WTC11 (cell line): ENCODE measurements around the gene FAM135A. TPM values are rescaled to one million over a fixed set of nuclear protein-coding genes. Genes with fewer than 3 reads are reported as not detected.

Experiments used
- ATAC-seq: fragments of 200-7000 bp; cut with Tn5 transposase; 2 replicates; pipeline ENCODE4 v1.10.0; 2021; ENCODE audit warnings: mild to moderate bottlenecking, moderate library complexity
- CTCF ChIA-PET: fragments of 300-600 bp; sonication (Branson Sonifier 250); formaldehyde crosslinking; loops from one replicate; lab custom pipeline; 2021; ENCODE audit warnings: antibody characterized with exemption; lab: Charles Lee
- POLR2A ChIA-PET: fragments of 350-600 bp; sonication (Branson Sonifier 250); formaldehyde crosslinking; loops from one replicate; lab custom pipeline; 2021; ENCODE audit warnings: antibody characterized with exemption; lab: Charles Lee
- DNase-seq: peaks from one replicate; pipeline ENCODE4 v3.0.0; 2021; ENCODE audit warnings: low spot score
- H3K27ac Mint-ChIP-seq: 2 replicates; pipeline ENCODE4 v1.8.0; 2021; ENCODE audit warnings: mixed read lengths
- H3K27me3 Mint-ChIP-seq: 2 replicates; pipeline ENCODE4 v1.8.0; 2021; ENCODE audit warnings: low read depth, mild to moderate bottlenecking, moderate library complexity, mixed read lengths
- H3K36me3 Mint-ChIP-seq: 2 replicates; pipeline ENCODE4 v1.8.0; 2021; ENCODE audit warnings: mixed read lengths
- H3K4me1 Mint-ChIP-seq: 2 replicates; pipeline ENCODE4 v1.8.0; 2022; ENCODE audit warnings: mixed read lengths
- H3K4me3 Mint-ChIP-seq: 2 replicates; pipeline ENCODE4 v1.8.0; 2021; ENCODE audit warnings: mild to moderate bottlenecking, moderate library complexity, mixed read lengths
- H3K9me3 Mint-ChIP-seq: 2 replicates; pipeline ENCODE4 v1.8.0; 2021; ENCODE audit warnings: mixed read lengths
- ESRRA ChIP-seq: sonication (generic); formaldehyde crosslinking; IDR thresholded peaks from 2 replicates; pipeline ENCODE4 v1.8.1; 2022; ENCODE audit warnings: mild to moderate bottlenecking, missing genetic modification reagents, borderline replicate concordance
- FOXJ3 ChIP-seq: sonication (generic); formaldehyde crosslinking; IDR thresholded peaks from 2 replicates; pipeline ENCODE4 v1.9.0; 2021; ENCODE audit warnings: missing genetic modification reagents, mild to moderate bottlenecking, borderline replicate concordance
- FOXP1 ChIP-seq: sonication (generic); formaldehyde crosslinking; IDR thresholded peaks from 2 replicates; pipeline ENCODE4 v1.8.0; 2022; ENCODE audit warnings: missing genetic modification reagents, mild to moderate bottlenecking, moderate library complexity, borderline replicate concordance
- GABPB1 ChIP-seq: sonication (generic); formaldehyde crosslinking; IDR thresholded peaks from 2 replicates; pipeline ENCODE4 v1.8.1; 2023; ENCODE audit warnings: mild to moderate bottlenecking, missing genetic modification reagents
- GRHL2 ChIP-seq: fragments of 250-450 bp; sonication (Bioruptor Pico); IDR thresholded peaks from 2 replicates; pipeline ENCODE4 v1.8.0; 2022; ENCODE audit warnings: mild to moderate bottlenecking, moderate library complexity; ENCODE audit not compliant: insufficient replicate concordance, severe bottlenecking
- GTF2I ChIP-seq: fragments of 250-450 bp; sonication (Bioruptor Pico); conservative IDR thresholded peaks from 2 replicates; pipeline ENCODE4 v1.4.0; 2021; ENCODE audit warnings: mild to moderate bottlenecking
- JAZF1 ChIP-seq: fragments of 250-450 bp; sonication (Bioruptor Pico); IDR thresholded peaks from 2 replicates; pipeline ENCODE4 v1.9.0; 2021; ENCODE audit warnings: moderate library complexity, mild to moderate bottlenecking, inconsistent platforms
- MYBL2 ChIP-seq: sonication (generic); formaldehyde crosslinking; IDR thresholded peaks from 2 replicates; pipeline ENCODE4 v1.8.1; 2023; ENCODE audit warnings: mild to moderate bottlenecking, moderate library complexity, missing genetic modification reagents
- NFE2L1 ChIP-seq: sonication (generic); formaldehyde crosslinking; IDR thresholded peaks from 2 replicates; pipeline ENCODE4 v1.8.1; 2023; ENCODE audit warnings: missing genetic modification reagents
- NR1H2 ChIP-seq: sonication (generic); formaldehyde crosslinking; IDR thresholded peaks from 2 replicates; pipeline ENCODE4 v1.9.0; 2021; ENCODE audit warnings: mild to moderate bottlenecking, moderate library complexity, missing genetic modification reagents
- PRRX2 ChIP-seq: fragments of 250-450 bp; sonication (Bioruptor Pico); IDR thresholded peaks from 2 replicates; pipeline ENCODE4 v1.8.0; 2021; ENCODE audit warnings: mild to moderate bottlenecking
- SMAD3 ChIP-seq: sonication (generic); formaldehyde crosslinking; IDR thresholded peaks from 2 replicates; pipeline ENCODE4 v1.8.0; 2022; ENCODE audit warnings: missing genetic modification reagents, mild to moderate bottlenecking, borderline replicate concordance
- TP53 ChIP-seq: sonication (generic); formaldehyde crosslinking; IDR thresholded peaks from 2 replicates; pipeline ENCODE4 v1.8.1; 2023; ENCODE audit warnings: mild to moderate bottlenecking, missing genetic modification reagents
- ZNF232 ChIP-seq: sonication (generic); formaldehyde crosslinking; IDR thresholded peaks from 2 replicates; pipeline ENCODE4 v1.8.0; 2022; ENCODE audit warnings: mild to moderate bottlenecking, missing genetic modification reagents
- ZNF416 ChIP-seq: fragments of 250-450 bp; sonication (Bioruptor Pico); IDR thresholded peaks from 2 replicates; pipeline ENCODE4 v1.9.0; 2021; ENCODE audit warnings: mild to moderate bottlenecking, inconsistent platforms
- total RNA-seq: library from RNA; stranded (reverse); gene quantifications from 3 replicates; pipeline ENCODE4 v1.2.3, GENCODE V29; 2021
- TF ChIP-seq, protein P1 (sequence below): sonication (generic); formaldehyde crosslinking; IDR thresholded peaks from 2 replicates; pipeline ENCODE4 v1.8.1; 2023; ENCODE audit warnings: mild to moderate bottlenecking, missing genetic modification reagents
- TF ChIP-seq, protein P2 (sequence below): sonication (generic); formaldehyde crosslinking; IDR thresholded peaks from 2 replicates; pipeline ENCODE4 v1.8.0; 2022; ENCODE audit warnings: mild to moderate bottlenecking, missing genetic modification reagents
- TF ChIP-seq, protein P3 (sequence below): fragments of 250-450 bp; sonication (Bioruptor Pico); IDR thresholded peaks from 2 replicates; pipeline ENCODE4 v1.9.0; 2021; ENCODE audit warnings: moderate library complexity, mild to moderate bottlenecking, inconsistent platforms, borderline replicate concordance
- TF ChIP-seq, protein P4 (sequence below): sonication (generic); formaldehyde crosslinking; conservative IDR thresholded peaks from 2 replicates; pipeline ENCODE4 v1.8.1; 2023; ENCODE audit warnings: mild to moderate bottlenecking, low read depth, missing genetic modification reagents, moderate library complexity
- TF ChIP-seq, protein P5 (sequence below): sonication (generic); formaldehyde crosslinking; IDR thresholded peaks from 2 replicates; pipeline ENCODE4 v1.8.1; 2023; ENCODE audit warnings: mild to moderate bottlenecking, missing genetic modification reagents, moderate library complexity

The FAM135A gene
- total RNA-seq, 1 experiment from 2014 or later: 32.9 TPM

DNA sequence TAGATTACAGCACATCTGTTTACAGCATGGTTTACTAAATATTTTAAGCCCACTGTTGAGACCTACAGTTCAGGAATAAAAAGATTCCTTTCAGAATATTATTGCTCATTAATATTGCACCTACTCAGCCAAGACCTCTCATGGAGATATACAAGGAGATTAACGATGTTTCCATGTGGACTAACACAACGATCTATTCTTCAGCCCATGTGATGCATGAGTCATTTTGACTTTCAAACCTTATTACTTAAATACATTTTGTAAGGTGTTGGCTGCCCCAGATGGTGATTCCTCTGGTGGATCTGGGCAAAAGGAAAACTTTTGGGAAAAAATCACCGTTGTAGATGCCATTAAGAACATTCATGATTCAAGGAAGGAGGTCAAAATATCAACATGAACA is 105.4 kb downstream of the FAM135A start:
- H3K9me3 Mint-ChIP-seq: peaks cover 10% of the 10 kb centered on the region; the same call in 1 of the 2 replicates
- H3K4me3 Mint-ChIP-seq: no peak overlapping the region
- H3K27ac Mint-ChIP-seq: no peak overlapping the region
- peaks cover 5% of the 10 kb centered on the region; the same call in 1 of the 2 replicates for H3K4me1 Mint-ChIP-seq
- CTCF ChIA-PET: interaction anchor here (0.7 to 2.0 kb wide), 3 partner anchors 16 to 365 kb away, joined by 3 to 5 read pairs (median 3); no protein-coding TSS in a partner anchor
- H3K27me3 Mint-ChIP-seq: no peaks in the 10 kb centered on the region
- H3K36me3 Mint-ChIP-seq: peaks cover 4% of the 10 kb centered on the region; the same call in 1 of the 2 replicates
- ATAC-seq (no peak), DNase-seq (no peak)
- POLR2A ChIA-PET: no interaction called here
- TF ChIP-seq, protein P1, sequence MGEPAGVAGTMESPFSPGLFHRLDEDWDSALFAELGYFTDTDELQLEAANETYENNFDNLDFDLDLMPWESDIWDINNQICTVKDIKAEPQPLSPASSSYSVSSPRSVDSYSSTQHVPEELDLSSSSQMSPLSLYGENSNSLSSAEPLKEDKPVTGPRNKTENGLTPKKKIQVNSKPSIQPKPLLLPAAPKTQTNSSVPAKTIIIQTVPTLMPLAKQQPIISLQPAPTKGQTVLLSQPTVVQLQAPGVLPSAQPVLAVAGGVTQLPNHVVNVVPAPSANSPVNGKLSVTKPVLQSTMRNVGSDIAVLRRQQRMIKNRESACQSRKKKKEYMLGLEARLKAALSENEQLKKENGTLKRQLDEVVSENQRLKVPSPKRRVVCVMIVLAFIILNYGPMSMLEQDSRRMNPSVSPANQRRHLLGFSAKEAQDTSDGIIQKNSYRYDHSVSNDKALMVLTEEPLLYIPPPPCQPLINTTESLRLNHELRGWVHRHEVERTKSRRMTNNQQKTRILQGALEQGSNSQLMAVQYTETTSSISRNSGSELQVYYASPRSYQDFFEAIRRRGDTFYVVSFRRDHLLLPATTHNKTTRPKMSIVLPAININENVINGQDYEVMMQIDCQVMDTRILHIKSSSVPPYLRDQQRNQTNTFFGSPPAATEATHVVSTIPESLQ (CRISPR knock-in tag): no peak
- TF ChIP-seq NFE2L1 (CRISPR knock-in tag): no peak
- no peak for TF ChIP-seq FOXJ3 (CRISPR knock-in tag)
- TF ChIP-seq ZNF232 (CRISPR knock-in tag): no peak
- TF ChIP-seq GTF2I: no peak
- TF ChIP-seq GRHL2: no peak
- TF ChIP-seq NR1H2 (CRISPR knock-in tag): no peak

DNA sequence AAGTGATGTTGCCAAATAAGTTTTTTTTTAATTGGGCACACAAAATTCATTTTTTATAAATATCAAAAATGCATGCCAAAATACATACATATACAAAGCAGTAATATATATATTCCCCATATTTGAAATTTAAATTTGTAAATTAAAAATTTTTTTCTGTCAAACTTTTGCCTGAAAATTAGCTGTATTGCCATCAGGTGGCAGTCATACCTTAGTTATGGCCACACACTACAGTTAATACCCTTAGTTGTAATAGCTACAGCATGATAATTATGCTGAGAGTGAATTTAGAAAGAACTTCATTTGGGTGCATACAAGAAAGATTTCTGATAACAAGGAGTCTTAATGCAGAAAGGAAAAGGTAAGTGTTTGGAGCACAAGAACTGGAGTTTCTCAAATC is 107.3 kb downstream of the FAM135A start:
- H3K36me3 Mint-ChIP-seq: peaks cover 6% of the 10 kb centered on the region
- DNase-seq: no peak
- no peaks in the 10 kb centered on the region for H3K27me3 Mint-ChIP-seq
- CTCF ChIA-PET: interaction anchor here (0.6 to 2.3 kb wide), 23 partner anchors 11 to 975 kb away, joined by 3 to 42 read pairs (median 4); partner anchors contain the start of genes B3GAT2 and SDHAF4
- H3K27ac Mint-ChIP-seq: no peak overlapping the region
- no peak for TF ChIP-seq JAZF1 (CRISPR knock-in tag)
- TF ChIP-seq, protein P2, sequence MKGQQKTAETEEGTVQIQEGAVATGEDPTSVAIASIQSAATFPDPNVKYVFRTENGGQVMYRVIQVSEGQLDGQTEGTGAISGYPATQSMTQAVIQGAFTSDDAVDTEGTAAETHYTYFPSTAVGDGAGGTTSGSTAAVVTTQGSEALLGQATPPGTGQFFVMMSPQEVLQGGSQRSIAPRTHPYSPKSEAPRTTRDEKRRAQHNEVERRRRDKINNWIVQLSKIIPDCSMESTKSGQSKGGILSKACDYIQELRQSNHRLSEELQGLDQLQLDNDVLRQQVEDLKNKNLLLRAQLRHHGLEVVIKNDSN (CRISPR knock-in tag): no peak
- no peak for TF ChIP-seq GRHL2
- no peak for TF ChIP-seq ZNF232 (CRISPR knock-in tag)
- TF ChIP-seq, protein P3, sequence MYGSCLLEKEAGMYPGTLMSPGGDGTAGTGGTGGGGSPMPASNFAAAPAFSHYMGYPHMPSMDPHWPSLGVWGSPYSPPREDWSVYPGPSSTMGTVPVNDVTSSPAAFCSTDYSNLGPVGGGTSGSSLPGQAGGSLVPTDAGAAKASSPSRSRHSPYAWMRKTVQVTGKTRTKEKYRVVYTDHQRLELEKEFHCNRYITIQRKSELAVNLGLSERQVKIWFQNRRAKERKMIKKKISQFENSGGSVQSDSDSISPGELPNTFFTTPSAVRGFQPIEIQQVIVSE: no peak
- no peak for TF ChIP-seq PRRX2
- TF ChIP-seq NR1H2 (CRISPR knock-in tag): no peak
- no peak for TF ChIP-seq GABPB1 (CRISPR knock-in tag)
- no peak for TF ChIP-seq SMAD3
- TF ChIP-seq ESRRA (CRISPR knock-in tag): no peak
- no peak for TF ChIP-seq FOXP1 (CRISPR knock-in tag)
- no peak for TF ChIP-seq TP53 (CRISPR knock-in tag)
- TF ChIP-seq, protein P4, sequence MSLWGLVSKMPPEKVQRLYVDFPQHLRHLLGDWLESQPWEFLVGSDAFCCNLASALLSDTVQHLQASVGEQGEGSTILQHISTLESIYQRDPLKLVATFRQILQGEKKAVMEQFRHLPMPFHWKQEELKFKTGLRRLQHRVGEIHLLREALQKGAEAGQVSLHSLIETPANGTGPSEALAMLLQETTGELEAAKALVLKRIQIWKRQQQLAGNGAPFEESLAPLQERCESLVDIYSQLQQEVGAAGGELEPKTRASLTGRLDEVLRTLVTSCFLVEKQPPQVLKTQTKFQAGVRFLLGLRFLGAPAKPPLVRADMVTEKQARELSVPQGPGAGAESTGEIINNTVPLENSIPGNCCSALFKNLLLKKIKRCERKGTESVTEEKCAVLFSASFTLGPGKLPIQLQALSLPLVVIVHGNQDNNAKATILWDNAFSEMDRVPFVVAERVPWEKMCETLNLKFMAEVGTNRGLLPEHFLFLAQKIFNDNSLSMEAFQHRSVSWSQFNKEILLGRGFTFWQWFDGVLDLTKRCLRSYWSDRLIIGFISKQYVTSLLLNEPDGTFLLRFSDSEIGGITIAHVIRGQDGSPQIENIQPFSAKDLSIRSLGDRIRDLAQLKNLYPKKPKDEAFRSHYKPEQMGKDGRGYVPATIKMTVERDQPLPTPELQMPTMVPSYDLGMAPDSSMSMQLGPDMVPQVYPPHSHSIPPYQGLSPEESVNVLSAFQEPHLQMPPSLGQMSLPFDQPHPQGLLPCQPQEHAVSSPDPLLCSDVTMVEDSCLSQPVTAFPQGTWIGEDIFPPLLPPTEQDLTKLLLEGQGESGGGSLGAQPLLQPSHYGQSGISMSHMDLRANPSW (CRISPR knock-in tag): no peak
- no peak for TF ChIP-seq MYBL2 (CRISPR knock-in tag)
- TF ChIP-seq, protein P5, sequence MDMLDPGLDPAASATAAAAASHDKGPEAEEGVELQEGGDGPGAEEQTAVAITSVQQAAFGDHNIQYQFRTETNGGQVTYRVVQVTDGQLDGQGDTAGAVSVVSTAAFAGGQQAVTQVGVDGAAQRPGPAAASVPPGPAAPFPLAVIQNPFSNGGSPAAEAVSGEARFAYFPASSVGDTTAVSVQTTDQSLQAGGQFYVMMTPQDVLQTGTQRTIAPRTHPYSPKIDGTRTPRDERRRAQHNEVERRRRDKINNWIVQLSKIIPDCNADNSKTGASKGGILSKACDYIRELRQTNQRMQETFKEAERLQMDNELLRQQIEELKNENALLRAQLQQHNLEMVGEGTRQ: no peak
- no peak for TF ChIP-seq ZNF416 (CRISPR knock-in tag)
- TF ChIP-seq, all 79 proteins: peak for 0
- H3K4me1 Mint-ChIP-seq: peaks cover 5% of the 10 kb centered on the region; the same call in 1 of the 2 replicates
- H3K9me3 Mint-ChIP-seq: peaks cover 10% of the 10 kb centered on the region; the same call in 1 of the 2 replicates
- POLR2A ChIA-PET: no interaction called here
- ATAC-seq: no peak; the same call in 1 of the 2 replicates
- H3K4me3 Mint-ChIP-seq: no peak overlapping the region
